ENCODE results near the gene GTF2IRD1. TPM values are rescaled to one million over a fixed set of nuclear protein-coding genes. Genes with fewer than 3 reads are reported as not detected.

GTF2IRD1 gene
- total and polyA plus RNA-seq, 2 of the 4 experiments (the other 2 are of a cell fraction), result 4.1 to 21.9 TPM

- H3K27ac ChIP-seq (ENCODE audit: insufficient read depth, low read length), result no peak overlapping the region
- H2BK20ac ChIP-seq (ENCODE audit: low read depth, low read length), result no peak overlapping the region
- no peak overlapping the region for H4K8ac ChIP-seq (ENCODE audit: low read depth in 2 of 2, low read length in 2 of 2)
- H4K91ac ChIP-seq (ENCODE audit: insufficient read depth, low read depth, low read length), result no peak overlapping the region
- peaks cover 50% of the 10 kb centered on the region for H4K20me1 ChIP-seq (ENCODE audit: insufficient read depth, low read length)
- no peak overlapping the region for H3K23ac ChIP-seq (ENCODE audit: low read depth, low read length)
- peaks cover 49 to 85% of the 10 kb centered on the region in 2 experiments for H3K79me1 ChIP-seq (ENCODE audit: low read depth in 1 of 2, low read length in 2 of 2)
- in situ Hi-C loops (cut with MboI; ENCODE audit: low sequenced_read_pairs) (no loop called here), dilution Hi-C loops (cut with HindIII; ENCODE audit: low sequenced_read_pairs, unreplicated experiment) (no loop called here), intact Hi-C loops (cut with micrococcal nuclease) (no loop called here)
- peak; percentile 49; the same call in 1 of the 2 replicates for ATAC-seq (ENCODE audit: low read depth)
- H3K9ac ChIP-seq (ENCODE audit: low read depth, low read length), result no peak overlapping the region
- H3K9me3 ChIP-seq (ENCODE audit: control insufficient read depth, insufficient read depth, low read length), result no peaks in the 10 kb centered on the region
- WGBS, 2 experiments (ENCODE audit: extremely low coverage in 2 of 2, insufficient read length in 1 of 2), result 83% methylated on average over 1 of the region's 8 CpGs; no CpG with 5 or more reads in 1 of the 2 experiments
- POLR2A ChIA-PET (ENCODE audit: unreplicated experiment), result no interaction called here
- no peak overlapping the region for H3K4ac ChIP-seq (ENCODE audit: low read depth, low read length)
- no peak overlapping the region for H2BK120ac ChIP-seq (ENCODE audit: low read depth, low read length)
- peaks cover 18% of the 10 kb centered on the region for H3K9me1 ChIP-seq (ENCODE audit: insufficient read depth, low read length)
- no peak overlapping the region for H3K14ac ChIP-seq (replicated peaks; ENCODE audit: low read depth, low read length)
- no peak overlapping the region for H4K5ac ChIP-seq (ENCODE audit: low read depth, low read length)
- TF ChIP-seq NFE2L2 (IDR thresholded peaks at IDR 0.05; ENCODE audit: low read depth, low read length) (no peak), FOS (IDR thresholded peaks at IDR 0.05; ENCODE audit: low read depth, low read length) (no peak), ELK1 (IDR thresholded peaks at IDR 0.05; ENCODE audit: borderline replicate concordance, low read depth, low read length) (no peak), RCOR1 (IDR thresholded peaks at IDR 0.05; ENCODE audit: insufficient replicate concordance, low read length) (no peak), CTCF (conservative IDR thresholded peaks at IDR 0.05; ENCODE audit: low read depth, low read length) (no peak), RAD21 (IDR thresholded peaks at IDR 0.05; ENCODE audit: low read length) (no peak), MXI1 (IDR thresholded peaks at IDR 0.05; ENCODE audit: borderline replicate concordance, low read depth, low read length) (no peak), POLR2A (IDR thresholded peaks at IDR 0.05; ENCODE audit: low read depth, low read length) (no peak), RFX5 (IDR thresholded peaks at IDR 0.05; ENCODE audit: low read depth, low read length) (no peak), CEBPB (IDR thresholded peaks at IDR 0.05; ENCODE audit: low read depth, low read length) (no peak), CHD1 (IDR thresholded peaks at IDR 0.05; ENCODE audit: low read depth, low read length) (no peak), MAZ (IDR thresholded peaks at IDR 0.05; ENCODE audit: borderline replicate concordance, low read depth, low read length) (no peak), USF2 (IDR thresholded peaks at IDR 0.05; ENCODE audit: low read depth, low read length) (no peak), SMC3 (IDR thresholded peaks at IDR 0.05; ENCODE audit: low read depth, low read length) (no peak), MAFK (IDR thresholded peaks at IDR 0.05; ENCODE audit: low read depth, low read length) (no peak)
- no peaks in the 10 kb centered on the region for H3K27me3 ChIP-seq (ENCODE audit: control insufficient read depth, insufficient read depth, low read length)
- H3K4me2 ChIP-seq (ENCODE audit: low read depth, low read length), result no peak overlapping the region
- no peak overlapping the region for H3K56ac ChIP-seq (ENCODE audit: extremely low read depth, insufficient read depth, low read length)
- CTCF ChIA-PET, result no interaction called here
- H3K18ac ChIP-seq (ENCODE audit: low read depth, low read length), result no peak overlapping the region
- no peak overlapping the region for H2AFZ ChIP-seq (replicated peaks; ENCODE audit: low read length, poor library complexity)
- no TSS peak for BruUV-seq (replicated peaks)
- DNase-seq, result no peak
- H2AK9ac ChIP-seq (replicated peaks; ENCODE audit: low read depth, low read length, poor library complexity), result peak overlapping the region; percentile 55
- H3K36me3 ChIP-seq (ENCODE audit: control insufficient read depth, insufficient read depth, low read length), result peaks cover 1% of the 10 kb centered on the region; the same call in 1 of the 2 replicates
- no peak overlapping the region for H2BK5ac ChIP-seq (ENCODE audit: low read depth, low read length, poor library complexity, severe bottlenecking)
- H2AK5ac ChIP-seq (ENCODE audit: low read depth, low read length), result no peak overlapping the region
- no peak overlapping the region for H3K4me3 ChIP-seq (ENCODE audit: insufficient read depth, low read depth, low read length)
- no peak overlapping the region for H2BK15ac ChIP-seq (ENCODE audit: low read depth, low read length)
- H3K4me1 ChIP-seq (ENCODE audit: control insufficient read depth, insufficient read depth, low read length), result no peaks in the 10 kb centered on the region
These were observed 45.5 kb downstream of the GTF2IRD1 start for GRCh38 chr7:74498996-74499834.

All from IMR-90 (cell line).